Nephron progenitor cell (in vitro differentiated cells): Measurements from ENCODE around the gene TNRC6A.

ENCODE experiments used
- DNase-seq: peaks from one replicate; pipeline ENCODE4 v3.0.0; 2021
- H3K27ac Mint-ChIP-seq: 2 replicates; pipeline ENCODE4 v1.8.0; 2021; ENCODE audit warnings: mild to moderate bottlenecking, moderate library complexity, mixed read lengths
- H3K27me3 Mint-ChIP-seq: 2 replicates; pipeline ENCODE4 v1.8.0; 2021; ENCODE audit warnings: mild to moderate bottlenecking, low read depth, mixed read lengths; ENCODE audit not compliant: poor library complexity
- H3K36me3 Mint-ChIP-seq: 2 replicates; pipeline ENCODE4 v1.8.0; 2021; ENCODE audit warnings: low read depth, mixed read lengths
- H3K4me1 Mint-ChIP-seq: 2 replicates; pipeline ENCODE4 v1.8.0; 2021; ENCODE audit warnings: mixed read lengths
- H3K4me3 Mint-ChIP-seq: 2 replicates; pipeline ENCODE4 v1.8.0; 2021; ENCODE audit warnings: mild to moderate bottlenecking, moderate library complexity, mixed read lengths
- H3K9me3 Mint-ChIP-seq: 2 replicates; pipeline ENCODE4 v1.8.0; 2021; ENCODE audit warnings: mild to moderate bottlenecking, moderate library complexity, mixed read lengths
- CTCF ChIP-seq: fragments of 200-600 bp; sonication (generic); IDR thresholded peaks from 2 replicates; pipeline ENCODE4 v1.5.0; 2021; ENCODE audit warnings: antibody characterized with exemption

The TNRC6A gene

GRCh38 chr16:24850289-24850938, 121.0 kb downstream of the TNRC6A start:
- H3K4me3 Mint-ChIP-seq = no peak overlapping the region
- DNase-seq = no peak
- H3K27me3 Mint-ChIP-seq = peaks cover 12% of the 10 kb centered on the region
- H3K4me1 Mint-ChIP-seq = no peaks in the 10 kb centered on the region
- TF ChIP-seq CTCF = no peak
- H3K36me3 Mint-ChIP-seq = no peaks in the 10 kb centered on the region
- no peak overlapping the region for H3K27ac Mint-ChIP-seq
- no peaks in the 10 kb centered on the region for H3K9me3 Mint-ChIP-seq

GRCh38 chr16:24851700-24852099, 122.2 kb downstream of the TNRC6A start:
- no peaks in the 10 kb centered on the region for H3K4me1 Mint-ChIP-seq

GRCh38 chr16:24852281-24852721, 122.8 kb downstream of the TNRC6A start:
- no peaks in the 10 kb centered on the region for H3K4me1 Mint-ChIP-seq
- no peak for TF ChIP-seq CTCF
- no peak overlapping the region for H3K4me3 Mint-ChIP-seq
- no peak for DNase-seq
- peaks cover 15% of the 10 kb centered on the region for H3K27me3 Mint-ChIP-seq
- H3K36me3 Mint-ChIP-seq = no peaks in the 10 kb centered on the region
- no peak overlapping the region for H3K27ac Mint-ChIP-seq
- H3K9me3 Mint-ChIP-seq = no peaks in the 10 kb centered on the region

More at GRCh38 chr16:24851700-24852099, 122.2 kb downstream of the TNRC6A start:
- no peaks in the 10 kb centered on the region for H3K9me3 Mint-ChIP-seq
- no peak for TF ChIP-seq CTCF
- no peak overlapping the region for H3K27ac Mint-ChIP-seq
- H3K27me3 Mint-ChIP-seq = peaks cover 15% of the 10 kb centered on the region
- no peak for DNase-seq
- H3K36me3 Mint-ChIP-seq = no peaks in the 10 kb centered on the region
- H3K4me3 Mint-ChIP-seq = no peak overlapping the region

- no peak for TF ChIP-seq CTCF
- Mint-ChIP-seq H3K27ac (no peak overlapping the region), H3K36me3 (no peaks in the 10 kb centered on the region), H3K4me3 (no peak overlapping the region), H3K4me1 (no peaks in the 10 kb centered on the region), H3K27me3 (peaks cover 12% of the 10 kb centered on the region), H3K9me3 (no peaks in the 10 kb centered on the region)
- no peak for DNase-seq
Observed at GRCh38 chr16:24853169-24853824, 123.8 kb downstream of the TNRC6A start.

GRCh38 chr16:24853830-24854229, 124.4 kb downstream of the TNRC6A start:
- Mint-ChIP-seq H3K36me3 (no peaks in the 10 kb centered on the region), H3K9me3 (no peaks in the 10 kb centered on the region), H3K4me3 (no peak overlapping the region), H3K27me3 (peaks cover 11% of the 10 kb centered on the region), H3K4me1 (no peaks in the 10 kb centered on the region), H3K27ac (no peak overlapping the region)
- TF ChIP-seq CTCF = no peak
- DNase-seq = no peak
